GM12801 (cell line): ENCODE measurements around the gene SENP5.

Experiments
- TF ChIP-seq, protein P1 (sequence below): IDR thresholded peaks from one replicate; pipeline ENCODE4 v1.5.1; 2011; ENCODE audit warnings: control low read depth; ENCODE audit not compliant: insufficient read length; ENCODE audit errors: extremely low read depth

The SENP5 gene

DNA sequence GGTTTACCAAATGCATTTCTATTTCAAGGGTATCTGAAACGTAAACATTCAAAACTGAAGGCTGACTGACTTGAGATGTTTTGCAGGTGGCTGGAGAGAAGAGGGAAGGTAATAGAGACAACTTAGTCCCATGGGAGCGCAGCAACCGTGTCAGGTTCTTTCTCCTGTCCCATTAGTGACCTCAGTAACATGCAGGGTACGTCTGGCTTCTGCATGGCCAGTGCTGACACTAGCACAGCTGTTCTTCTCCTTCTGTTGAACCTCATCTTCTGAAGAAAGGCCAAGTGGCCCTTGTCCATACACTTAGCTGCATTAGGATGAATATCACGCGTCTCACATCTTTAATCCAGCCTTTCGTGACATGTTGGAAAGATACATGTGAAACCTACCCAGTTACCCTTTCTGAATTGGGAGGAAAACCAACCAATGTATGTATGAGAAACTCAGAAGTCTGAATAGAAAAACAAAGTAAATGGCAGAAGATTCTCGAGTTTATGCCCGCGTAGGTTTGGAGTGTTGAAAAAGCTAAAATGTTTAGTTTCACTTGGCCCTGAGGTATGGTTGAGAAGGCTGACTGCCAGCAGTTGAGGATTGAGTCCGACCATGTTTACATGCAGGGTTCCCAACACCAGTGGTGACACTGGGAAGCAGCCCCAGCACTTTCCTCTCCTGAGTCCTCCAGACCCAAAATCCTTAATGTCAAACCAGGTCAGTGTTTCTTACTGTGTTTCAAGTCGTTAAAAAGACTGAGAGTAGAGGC lies 64.3 kb downstream of the SENP5 start:
- TF ChIP-seq, protein P1, sequence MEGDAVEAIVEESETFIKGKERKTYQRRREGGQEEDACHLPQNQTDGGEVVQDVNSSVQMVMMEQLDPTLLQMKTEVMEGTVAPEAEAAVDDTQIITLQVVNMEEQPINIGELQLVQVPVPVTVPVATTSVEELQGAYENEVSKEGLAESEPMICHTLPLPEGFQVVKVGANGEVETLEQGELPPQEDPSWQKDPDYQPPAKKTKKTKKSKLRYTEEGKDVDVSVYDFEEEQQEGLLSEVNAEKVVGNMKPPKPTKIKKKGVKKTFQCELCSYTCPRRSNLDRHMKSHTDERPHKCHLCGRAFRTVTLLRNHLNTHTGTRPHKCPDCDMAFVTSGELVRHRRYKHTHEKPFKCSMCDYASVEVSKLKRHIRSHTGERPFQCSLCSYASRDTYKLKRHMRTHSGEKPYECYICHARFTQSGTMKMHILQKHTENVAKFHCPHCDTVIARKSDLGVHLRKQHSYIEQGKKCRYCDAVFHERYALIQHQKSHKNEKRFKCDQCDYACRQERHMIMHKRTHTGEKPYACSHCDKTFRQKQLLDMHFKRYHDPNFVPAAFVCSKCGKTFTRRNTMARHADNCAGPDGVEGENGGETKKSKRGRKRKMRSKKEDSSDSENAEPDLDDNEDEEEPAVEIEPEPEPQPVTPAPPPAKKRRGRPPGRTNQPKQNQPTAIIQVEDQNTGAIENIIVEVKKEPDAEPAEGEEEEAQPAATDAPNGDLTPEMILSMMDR, result no peak

DNA sequence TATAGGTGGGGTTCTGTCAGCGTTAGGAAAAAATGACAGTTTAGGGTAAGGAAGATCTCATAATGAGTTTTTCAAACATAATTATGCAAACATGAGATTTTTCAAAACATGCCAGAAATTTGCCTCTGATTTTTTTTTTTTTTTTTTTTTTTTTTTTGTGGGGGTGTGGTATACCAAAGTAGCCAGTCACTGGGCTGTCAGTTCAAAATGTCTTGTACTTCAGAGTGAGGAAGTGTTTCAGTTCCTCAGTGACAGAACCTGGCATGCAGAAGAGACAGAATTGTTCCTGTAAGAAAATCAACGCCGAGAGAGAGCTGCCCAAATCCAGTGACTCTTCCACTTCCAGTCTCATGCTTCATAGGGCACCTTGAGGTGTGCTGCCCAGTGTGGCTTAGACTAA lies 64.9 kb downstream of the SENP5 start:
- TF ChIP-seq, protein P1, result no peak

DNA sequence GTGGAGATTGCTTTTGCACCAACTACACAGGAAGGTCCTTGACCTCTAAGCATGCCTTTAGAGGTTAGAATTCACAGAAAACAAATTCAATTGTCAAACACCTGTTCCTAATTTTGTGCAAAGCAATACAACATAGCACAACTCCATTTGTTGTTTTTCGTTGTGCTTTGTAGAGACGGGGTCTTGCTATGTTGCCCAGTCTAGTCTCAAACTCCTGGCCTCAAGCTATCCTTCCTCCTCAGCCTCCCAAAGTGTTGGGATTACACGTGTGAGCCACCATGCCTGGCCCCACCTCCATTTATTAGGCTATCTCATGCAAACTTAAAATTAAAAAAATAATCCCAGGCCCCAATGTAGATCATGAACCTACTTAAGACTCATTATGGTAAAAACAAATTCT lies 68.6 kb downstream of the SENP5 start:
- TF ChIP-seq, protein P1, result no peak

DNA sequence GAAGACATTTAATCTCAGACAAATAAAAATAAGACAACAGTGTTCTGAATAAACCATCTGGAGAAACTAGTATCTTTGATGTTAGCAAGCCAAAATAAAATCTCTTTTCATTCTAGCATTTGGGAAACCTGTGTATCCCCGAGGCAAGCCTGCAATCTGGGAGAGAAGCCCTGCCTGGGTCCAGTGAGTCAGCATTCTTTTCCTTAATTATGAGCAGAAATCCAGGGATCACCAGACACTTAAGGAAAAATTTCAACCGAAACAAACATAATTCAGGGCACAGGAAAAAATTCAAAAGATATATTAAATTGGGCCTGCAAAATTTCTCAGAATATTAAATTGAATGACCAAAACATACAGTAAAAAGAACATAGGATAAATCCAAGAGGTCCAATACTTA lies 70.4 kb downstream of the SENP5 start:
- TF ChIP-seq, protein P1, result no peak

DNA sequence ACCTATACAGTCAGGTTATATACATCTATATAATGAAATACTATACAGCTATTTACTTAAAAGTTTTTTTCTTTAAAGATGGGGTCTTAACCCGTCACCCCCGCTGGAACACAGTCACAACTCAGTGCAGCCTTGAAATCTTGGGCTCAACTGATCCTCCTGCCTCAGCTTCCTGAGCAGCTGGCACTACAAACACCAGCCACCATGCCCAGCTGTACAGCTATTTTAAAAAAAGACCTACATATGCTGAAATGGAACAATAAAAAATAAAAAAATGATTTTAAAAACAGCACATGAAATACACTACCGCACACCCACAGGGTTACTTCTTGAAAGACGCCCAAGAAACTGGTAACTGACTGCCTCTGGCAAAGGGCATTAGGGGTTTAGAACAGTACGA lies 70.9 kb downstream of the SENP5 start:
- TF ChIP-seq, protein P1, result no peak

DNA sequence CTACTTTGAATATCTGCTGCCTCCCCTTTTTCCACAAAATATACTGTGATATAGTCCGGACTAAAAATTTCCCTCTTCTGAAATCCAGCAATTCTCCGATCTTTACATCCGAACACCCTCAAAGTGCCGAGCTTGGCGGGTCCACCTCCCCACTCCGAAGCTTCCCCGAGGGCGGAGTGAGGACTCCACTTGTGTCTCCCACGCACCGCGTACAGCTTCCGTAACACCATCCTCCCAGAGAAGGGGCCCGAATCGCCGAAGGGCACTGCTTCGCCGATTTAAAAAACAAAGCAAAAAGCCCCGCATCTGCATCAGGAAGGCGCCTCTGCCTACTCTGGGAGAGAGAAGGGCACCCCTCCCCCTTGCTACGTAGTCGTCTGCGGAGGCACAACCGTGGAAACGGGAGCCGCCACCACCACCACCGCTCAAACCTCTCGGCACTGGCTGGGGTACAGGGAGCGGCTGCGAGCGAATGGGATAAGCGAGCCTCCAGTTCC lies 74.1 kb downstream of the SENP5 start:
- TF ChIP-seq, protein P1, result no peak

DNA sequence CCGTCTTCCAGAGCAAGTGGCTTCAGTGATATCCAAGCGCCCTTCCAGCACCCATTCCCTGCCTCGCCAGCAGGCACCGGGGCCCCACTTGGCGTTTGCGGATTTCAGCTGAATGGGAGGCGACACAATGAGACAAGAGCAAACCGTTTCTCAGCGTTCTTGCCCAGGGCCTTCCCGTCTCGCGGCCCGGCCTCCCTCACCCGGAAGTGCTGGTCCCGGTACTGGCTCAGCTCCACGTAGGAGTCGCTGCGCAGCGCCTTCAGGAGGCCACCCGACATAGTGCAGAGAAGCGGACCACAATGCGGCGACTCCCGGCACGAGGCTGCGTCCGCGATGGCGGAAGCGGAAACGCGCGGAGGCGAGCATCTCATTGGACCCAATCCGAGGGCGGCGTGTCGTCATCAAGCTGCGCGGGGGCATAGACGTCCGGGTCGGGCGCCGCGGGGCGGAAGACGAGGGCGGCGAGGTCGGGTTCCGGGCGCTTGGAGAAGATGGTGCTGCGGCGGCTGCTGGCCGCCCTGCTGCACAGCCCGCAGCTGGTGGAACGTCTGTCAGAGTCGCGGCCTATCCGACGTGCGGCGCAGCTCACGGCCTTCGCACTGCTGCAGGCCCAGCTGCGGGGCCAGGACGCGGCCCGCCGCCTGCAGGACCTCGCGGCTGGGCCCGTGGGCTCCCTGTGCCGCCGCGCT lies 74.7 kb downstream of the SENP5 start, which contains the start of gene NCBP2:
TSS of gene NCBP2 (minus strand) at position 303 of the 689 bp plus-strand sequence. CDS start at position 278, 25 bp downstream.
- TF ChIP-seq, protein P1, result no peak
